DMS114 treated with DMSO at 0.1 percent for 48 hours (cell line): ENCODE results near the gene PITPNB.
A peak's percentile ranks its signal among the peaks of the same experiment; 100 is the strongest.

Experiments
- DNase-seq: peaks from one replicate; lab custom pipeline; 2025; ENCODE audit not compliant: unreplicated experiment; lab: John Stamatoyannopoulos, UW

PITPNB gene

DNA sequence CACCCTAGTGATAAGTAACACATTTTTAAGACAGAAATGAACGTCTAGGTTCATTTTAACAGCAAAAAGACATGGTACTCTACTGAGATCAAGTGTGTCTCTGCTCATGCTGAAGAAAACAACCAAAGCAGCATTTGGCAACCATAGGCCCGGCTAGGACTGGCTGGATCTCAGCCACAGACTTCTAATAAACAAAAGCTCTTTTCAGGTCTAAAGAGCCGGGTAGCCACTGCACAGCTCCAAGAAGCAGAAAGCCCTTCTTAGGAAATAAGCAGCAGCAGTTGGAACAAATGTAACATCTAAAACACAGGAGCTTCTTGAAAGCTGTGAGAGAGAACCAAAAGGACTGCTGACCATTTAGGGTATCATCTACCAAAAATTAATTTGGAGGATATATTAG lies 37.6 kb downstream of the PITPNB start:
- DNase-seq = no peak

DNA sequence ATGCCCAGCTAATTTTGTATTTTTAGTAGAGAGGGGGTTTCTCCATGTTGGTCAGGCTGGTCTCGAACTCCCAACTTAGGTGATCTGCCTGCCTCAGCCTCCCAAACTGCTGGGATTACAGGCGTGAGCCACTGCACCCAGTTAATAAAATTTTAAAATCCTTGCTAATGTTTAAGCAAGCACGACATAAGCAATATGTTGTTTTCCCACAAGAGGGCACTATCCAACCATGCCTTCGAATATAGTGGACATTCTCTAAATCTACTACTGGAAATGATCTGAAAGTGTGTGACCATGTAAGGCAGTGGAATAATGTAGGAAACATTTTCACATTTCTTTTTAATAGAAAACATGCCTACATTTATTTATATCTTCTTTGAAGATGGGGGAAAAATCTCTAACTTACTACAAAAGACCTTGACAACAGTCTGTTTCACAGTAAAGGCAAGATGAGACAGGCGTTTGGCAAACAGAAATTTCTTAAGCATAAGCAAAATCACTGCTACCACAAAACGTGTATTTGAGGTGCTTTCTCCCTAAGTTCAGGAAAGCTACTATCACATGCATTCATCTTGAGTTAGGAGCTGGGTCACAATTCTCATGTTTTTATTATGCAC lies 38.2 kb downstream of the PITPNB start:
- DNase-seq = peak; percentile 59

DNA sequence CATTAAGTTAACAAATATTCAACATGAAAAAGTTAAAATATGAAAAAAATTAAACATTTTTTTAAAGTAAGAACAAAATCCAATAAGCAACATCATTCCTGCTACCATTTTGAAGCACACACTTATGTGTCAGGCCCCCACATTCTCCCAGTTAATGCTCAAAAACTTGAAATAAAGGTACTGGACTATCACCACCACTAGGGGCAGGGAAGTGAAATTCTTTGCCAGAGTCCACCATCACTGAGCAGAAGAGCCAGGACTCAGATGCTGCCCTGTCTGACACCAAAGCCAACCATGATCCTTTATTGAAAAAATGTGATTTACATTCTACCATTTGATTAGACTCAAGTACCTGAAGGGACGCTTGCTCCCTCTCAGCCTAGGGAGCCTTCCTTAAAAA lies 39.1 kb downstream of the PITPNB start:
- peak; percentile 41 for DNase-seq

DNA sequence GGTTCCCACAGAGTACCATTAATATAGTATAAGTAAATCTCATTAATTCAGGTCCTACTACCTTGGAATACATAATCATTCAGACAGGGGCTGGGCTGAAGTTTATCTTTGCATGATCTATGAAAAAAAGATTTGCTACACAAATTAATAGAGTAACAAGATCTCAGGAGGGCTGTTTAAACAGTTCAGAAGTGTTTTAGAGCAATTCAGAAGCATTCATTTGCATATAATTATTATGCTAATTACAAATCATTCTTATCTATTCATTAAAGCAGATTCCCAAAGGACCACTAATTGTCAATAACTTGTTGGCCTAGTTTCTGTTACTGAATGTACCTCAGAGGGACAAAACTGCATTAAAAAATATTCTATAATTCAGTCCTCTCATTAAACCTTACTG lies 40.5 kb downstream of the PITPNB start:
- no peak for DNase-seq

DNA sequence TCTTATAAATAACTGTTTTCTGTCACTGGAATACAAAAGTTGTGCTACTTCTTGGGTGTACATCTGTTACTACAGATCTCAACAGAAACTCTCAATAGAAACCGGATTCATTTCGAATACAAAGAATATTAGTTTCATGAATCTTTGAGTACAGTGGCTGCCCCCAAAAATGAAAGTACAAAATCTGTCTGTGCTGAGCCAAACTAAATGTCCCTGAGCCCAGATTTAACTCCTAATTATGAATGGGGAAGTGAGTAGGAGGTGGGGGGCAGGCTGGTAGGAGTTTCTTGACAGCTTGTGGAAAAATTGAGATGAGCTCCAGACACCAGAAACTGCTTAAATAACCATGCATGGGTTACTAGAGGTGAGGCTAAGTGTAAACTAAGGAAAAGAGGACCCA lies 41.6 kb downstream of the PITPNB start:
- DNase-seq = no peak

DNA sequence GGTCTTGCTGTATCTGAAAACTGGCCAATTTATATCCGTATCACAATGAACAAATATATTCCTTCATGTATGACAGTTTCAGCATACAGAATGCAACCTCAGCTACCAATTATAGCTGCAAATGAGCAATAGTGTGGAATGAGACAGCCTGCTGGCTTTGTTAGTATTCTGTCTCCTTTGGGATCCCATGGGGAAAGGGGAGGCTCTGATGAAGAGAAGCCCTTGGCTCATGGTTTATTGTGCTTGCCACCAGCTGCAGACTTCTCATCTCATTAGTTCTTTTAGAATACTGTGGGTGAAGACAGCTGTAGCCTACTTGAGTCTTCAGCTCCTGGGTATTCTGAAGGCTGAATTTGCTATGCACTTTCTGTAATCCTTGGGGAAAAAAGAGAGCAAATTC lies 42.4 kb downstream of the PITPNB start:
- no peak for DNase-seq

DNA sequence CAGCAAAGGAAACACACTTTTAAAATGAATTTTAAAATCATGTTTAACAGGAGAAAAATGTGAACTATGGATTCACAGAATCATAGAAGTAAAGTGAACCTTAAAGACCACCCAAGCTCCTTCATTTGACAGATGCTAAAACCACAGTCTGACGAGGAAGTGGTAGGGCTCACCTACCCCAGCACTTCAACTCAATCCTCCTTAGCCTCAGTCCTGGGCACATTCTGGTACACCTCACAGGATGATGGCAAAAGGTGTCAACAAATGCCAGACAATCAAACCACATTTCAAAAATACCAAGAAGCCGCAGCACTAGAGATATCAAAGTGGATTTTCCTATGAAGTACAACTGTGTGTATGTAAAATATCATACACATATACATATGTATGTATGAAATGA lies 43.1 kb downstream of the PITPNB start:
- no peak for DNase-seq

DNA sequence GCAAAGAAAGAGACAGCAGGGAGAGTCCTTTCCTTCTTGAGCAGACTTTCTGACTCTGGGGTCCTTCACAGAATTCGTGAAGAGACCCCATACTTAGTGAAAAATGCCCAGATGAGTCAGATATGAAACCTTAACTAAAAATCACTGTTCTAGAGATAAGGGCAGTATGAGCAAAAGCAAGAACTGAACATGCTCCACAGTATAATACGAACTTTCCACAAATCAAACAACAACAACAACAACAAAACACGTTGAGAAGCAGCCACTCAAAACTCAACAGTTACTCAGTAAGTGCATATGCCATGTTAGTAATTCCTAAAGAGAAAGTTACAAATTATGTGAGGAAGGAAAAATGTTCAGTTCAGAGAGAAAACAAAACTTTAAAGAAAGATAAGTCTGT lies 44.3 kb downstream of the PITPNB start:
- no peak for DNase-seq

DNA sequence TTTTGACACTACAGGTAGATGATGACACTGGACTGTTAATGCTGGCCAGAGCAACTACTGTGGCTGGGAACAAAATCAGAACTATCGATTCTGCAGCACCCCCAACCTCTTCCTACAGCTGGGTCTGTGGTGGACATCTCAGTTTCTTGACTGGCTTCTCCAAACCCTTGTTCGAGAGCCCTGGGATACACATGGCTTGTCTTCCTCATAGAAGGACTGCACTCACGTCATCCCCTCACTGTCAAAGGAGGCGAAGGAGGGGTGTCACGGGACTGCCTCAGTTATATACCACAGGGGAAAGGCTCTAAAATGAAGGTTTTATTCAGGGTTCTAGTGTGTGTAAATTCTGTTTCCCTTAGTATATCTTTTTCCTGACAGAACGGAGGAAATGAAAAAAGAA lies 44.9 kb downstream of the PITPNB start:
- no peak for DNase-seq

DNA sequence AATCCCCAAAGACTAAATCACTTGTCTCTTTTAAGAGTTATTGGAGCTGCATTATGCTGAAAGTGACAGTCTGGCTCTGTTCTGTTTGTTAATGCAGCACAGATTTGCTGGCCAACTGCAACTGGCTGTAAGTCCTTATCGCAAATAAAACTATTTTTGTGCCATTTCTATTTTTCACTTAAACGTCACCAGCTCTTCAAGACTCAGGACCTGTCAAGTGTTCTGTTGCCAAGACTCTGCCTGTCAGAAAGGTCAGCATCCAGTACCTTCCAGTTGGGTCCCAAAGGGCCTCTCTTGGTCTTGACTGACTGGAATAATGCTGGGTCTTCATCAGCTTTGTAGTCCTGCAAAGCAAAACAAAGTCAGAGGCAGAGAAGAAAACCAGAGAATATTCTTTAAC lies 45.6 kb downstream of the PITPNB start:
- DNase-seq = no peak

DNA sequence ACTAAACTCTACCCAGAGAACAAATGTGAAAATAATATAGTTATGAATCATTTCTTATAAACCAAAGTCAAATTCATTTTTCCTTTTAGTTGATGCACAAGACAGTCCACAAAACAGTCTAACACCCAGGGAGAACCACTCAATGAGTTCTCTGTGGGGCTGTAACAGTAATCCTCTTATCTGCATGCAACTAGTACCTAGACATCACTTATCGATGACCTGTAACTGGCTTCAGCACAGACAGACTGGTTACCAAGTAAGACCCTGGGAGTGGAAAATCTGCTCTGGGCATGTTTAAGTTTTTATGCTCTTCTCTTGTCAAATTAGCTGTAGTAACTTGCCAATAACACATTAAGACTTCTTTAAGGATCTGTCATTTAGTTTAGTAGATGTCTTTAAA lies 46.6 kb downstream of the PITPNB start:
- DNase-seq = no peak

DNA sequence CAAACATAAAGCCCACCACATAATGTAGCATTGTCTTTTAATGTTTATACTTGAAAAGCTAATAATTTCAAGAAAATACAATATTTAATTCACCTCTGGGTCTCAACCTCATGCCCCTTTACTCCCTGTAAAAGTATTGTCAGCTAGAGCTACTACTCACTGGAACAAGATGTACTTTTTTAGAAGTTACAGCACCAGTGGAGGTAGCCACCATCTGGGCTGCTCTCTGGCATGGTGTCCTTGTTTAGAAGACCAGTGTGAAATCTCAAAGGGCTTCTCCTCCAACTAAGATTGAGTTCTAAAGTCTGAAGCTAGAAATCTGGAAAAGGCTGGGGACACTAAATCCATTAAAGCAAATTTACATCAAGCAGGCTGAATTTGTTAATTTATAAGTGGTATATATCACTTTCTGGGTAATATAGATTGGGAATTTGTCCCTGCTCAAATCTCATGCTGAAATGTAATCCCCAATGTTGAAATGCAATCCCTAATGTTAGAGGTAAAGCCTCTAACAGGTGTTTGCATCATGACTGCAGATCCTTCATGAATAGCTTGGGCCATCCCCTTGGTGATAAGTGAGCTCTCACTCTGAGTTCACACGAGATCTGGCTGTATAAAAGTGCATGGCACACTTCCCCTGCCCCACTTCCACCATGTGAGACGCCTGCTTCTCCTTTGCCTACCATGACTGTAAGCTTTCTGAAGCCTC lies 47.6 kb downstream of the PITPNB start:
- DNase-seq = no peak

DNA sequence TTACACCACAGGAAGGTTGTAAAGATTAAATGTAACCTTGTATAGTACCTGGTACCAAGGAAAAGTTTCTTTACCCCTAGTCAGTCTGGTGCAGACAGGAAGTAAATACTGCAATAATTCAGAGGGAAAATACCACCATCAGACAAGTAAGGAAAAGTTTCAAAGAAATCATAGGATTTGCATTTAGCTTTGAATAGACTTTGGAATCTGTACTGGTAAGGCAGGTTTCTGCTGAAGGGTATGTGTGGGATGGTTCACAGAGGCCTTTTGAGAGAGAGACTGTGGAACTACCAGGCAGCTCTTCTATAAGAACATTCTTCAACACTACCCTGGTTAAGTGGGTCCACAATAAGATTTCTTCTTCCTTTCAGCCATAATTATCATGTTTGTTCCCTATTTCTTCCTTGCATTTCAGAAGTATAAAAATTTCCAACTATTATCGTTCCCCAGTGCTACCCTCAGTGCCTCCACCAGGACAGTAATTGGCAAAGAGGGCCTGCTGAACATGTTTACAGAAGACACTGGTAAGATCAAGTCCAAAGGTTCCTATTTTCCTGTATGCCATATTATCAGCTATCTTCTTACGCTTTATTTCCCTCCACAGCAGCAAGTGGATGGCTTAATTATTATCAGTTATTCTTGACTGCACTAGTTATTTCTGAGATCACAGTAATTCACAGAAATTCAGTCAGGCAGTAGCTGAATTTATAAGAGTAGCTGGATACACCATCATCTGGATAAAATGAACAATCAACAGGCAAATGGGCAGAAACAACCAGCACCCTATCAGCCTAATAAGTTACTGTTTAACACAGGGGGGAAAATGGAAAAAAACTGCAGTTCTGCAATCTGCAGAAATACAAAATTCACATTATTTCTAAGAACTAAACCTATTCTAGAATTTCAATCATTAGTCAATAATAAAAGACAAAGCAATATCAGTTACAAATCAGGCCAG lies 48.5 kb downstream of the PITPNB start:
- no peak for DNase-seq

DNA sequence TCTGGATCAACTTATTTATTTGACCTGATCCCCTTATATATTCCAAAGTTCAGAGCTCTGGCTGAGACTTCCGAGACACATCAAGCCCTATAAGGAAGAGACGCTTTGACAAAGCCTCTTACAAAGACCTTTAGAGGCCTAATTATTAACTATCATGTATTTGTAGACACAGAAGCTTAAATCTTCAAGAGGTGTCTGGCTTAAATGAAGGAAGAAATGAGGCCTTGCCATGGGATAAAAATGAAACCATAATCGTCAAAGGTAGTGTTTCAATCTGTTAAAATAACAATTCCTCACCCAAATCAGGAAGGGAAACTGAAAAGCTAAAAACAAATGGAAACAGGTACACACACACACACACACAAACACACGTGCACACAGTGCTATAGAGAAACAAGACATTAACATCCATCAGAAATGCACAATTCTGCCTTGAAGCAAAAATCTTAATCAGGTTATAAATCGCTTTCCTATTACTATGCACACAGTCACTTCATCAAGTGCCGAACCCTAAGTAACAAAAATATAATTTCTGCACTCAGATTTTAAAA lies 50.2 kb downstream of the PITPNB start:
- no peak for DNase-seq

DNA sequence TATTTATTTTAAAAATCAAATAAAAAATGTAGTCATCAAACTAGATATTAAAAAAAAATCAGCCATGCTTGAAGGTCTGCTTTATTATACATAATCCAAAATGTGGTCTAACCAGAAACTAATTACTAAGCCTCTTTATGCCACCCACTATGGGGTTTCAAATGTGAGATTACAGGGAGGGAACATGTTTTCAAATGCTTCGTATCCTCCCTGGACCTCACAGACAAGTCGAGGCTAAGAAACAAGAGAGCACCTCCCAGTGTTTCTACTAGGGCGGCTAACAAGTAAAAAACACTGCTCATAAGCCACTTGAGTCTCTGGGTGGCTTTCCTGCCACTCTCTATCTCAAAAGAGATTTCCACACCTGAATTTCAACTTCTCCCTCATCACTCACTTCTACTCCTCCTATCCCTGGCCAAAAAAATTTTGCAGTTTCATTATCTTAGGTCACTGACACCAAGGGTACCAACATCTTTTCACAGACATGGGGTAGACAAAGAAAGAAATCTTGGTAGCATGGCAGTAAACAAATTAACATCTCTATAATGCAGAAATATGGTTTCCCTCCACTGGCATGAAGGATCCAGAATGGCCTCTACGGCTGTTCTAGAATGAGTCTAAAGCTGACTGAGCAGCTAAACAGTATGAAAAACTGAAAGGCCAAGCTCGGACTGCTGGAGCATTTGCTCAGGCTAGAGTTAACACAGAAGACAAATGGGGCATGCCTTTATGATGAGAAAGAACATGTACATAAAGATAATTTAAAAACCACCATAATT lies 50.9 kb downstream of the PITPNB start:
- no peak for DNase-seq

DNA sequence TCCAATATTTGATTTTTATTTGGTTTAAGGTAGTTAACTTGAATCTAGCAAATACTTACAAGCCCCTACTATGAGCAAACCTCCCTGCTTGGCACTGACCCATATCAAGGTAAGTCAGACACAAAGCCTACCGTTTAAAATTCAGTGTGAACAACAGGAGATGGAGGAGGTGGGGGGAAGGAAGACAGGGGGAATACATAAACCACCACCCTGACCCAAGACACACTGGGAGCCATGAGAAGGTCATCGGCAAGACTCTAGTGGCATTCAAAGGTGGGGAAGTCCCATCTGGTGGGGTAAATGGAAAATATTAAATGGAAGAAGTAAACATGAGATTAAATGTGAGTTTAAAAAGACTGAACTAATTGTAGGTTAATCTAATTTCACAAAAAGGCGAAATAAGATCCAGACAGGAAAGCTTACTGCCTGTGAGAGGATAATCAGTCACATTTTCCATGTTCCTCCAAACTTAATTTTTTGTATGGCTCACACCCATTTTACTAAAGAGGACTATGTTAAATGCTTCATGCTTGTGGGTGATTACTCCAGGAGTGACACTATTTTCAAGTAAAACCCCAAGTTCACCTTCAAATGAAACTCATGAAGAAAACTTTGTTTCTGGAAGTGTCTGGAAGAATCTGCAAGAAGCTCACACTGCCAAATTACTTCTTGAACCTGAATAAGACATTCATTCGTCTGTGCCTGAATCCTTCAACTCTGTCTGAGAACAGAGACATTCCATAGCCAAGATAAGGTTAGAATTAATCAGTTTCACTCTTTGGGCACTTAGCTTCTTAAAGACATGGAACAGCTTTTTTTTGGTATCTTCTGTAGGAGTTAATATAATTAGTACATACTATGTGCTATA lies 51.7 kb downstream of the PITPNB start:
- no peak for DNase-seq

DNA sequence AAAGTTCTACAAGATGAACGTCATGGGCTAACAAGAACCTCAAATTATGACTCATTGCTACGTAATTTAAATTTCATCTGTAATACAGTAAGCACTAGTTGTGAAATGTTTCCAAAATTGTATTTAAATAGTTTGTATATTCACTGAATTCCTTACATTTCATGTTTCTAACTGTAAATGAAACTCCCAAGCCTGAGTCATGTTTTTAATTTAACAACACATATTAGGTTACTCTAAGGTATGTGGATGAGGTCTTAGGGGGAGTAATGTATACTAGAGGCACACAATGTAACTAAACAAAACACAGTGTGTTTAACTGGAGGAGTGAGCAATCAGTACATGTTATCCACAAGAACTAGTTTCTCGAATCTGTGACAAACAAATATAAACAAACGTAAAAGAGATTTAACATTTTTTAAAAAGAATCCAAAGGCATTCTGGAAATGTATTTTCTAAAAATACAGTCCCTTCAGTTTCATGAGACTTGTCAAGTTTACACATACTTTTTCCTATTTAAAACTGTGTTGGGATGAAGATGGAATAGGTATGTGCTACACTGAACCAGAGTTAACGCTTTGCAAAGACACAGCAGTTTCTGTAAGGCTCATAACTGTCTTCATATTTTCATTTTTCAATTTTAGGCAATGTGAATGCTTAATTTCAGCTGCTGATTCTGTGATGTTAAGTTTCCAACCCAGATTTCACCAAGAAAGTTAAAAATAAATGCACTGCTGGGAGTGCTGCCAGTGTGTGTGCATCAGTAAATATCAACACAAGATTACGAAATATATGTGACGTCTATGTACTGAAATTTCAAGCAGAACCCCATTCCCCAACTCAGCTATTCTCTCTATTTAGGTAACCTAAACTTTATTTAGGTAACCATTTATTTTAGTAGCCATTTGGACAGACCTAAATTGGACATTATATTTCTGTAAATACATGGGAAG lies 52.6 kb downstream of the PITPNB start:
- DNase-seq = no peak

DNA sequence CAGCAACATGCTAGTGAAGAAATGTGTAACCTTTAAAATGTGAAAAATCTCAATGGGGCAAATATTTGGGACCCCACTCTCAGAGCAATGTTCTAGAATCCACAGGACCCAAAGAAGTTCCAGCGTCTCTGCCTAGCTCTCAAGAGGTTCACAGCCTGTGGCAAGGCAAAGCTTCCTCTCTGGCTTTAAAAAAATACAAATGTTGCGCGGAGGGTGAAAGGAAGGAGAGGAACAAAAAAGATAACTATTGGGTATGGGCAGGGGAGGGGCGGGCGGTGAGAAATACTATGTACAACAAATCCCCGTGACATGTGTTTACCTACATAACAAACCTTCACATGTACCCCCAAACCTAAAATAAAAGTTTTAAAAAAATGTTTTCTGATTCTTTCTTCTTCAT lies 53.6 kb downstream of the PITPNB start:
- no peak for DNase-seq

DNA sequence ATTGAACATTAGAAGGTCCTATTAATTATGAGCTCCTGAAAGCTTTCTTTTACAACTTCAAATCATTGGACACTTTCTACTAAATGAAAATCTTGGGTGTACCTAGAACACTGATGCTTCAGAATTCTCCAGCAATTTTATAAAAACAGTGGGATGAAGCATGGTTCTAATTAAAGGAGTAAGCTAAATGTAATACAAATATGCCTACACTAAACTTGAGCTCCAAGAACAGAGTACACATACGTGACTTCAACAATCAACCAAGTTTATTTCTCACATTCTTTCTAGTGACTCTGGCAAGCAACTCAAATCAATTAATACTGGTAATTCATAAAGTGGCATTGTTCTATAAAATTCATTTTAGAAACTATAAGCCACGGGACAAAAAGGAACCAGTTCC lies 55.5 kb downstream of the PITPNB start:
- no peak for DNase-seq
